NCI-H345 treated with DMSO at 0.1 percent for 48 hours (cell line): ENCODE results near the gene TBC1D17.

ENCODE experiments used
- DNase-seq: peaks from one replicate; lab custom pipeline; 2025; ENCODE audit not compliant: unreplicated experiment; lab: John Stamatoyannopoulos, UW

The TBC1D17 gene

GRCh38 chr19:49860336-49861102 is 17.0 kb upstream of the TBC1D17 start:
- DNase-seq: no peak

DNA sequence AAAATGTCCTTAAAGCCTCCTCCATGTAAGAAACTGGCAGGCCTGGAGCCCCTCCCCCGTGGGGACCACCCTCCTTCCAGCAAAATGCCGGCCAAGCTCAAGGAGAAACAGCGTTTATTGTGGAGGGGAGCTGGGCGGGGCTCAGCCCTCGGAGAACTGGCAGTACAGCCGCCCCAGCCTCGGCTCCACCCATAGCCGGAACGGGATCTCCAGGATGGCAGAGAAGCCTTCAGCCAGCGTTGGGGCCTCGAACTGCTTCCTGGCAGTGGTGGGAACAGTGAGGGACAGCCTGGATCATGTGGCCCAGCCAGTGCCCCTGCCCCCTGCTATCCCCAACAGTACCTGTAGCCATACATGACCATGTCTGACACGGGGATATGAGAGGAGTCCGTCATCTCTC is 16.4 kb upstream of the TBC1D17 start:
- DNase-seq: no peak

DNA sequence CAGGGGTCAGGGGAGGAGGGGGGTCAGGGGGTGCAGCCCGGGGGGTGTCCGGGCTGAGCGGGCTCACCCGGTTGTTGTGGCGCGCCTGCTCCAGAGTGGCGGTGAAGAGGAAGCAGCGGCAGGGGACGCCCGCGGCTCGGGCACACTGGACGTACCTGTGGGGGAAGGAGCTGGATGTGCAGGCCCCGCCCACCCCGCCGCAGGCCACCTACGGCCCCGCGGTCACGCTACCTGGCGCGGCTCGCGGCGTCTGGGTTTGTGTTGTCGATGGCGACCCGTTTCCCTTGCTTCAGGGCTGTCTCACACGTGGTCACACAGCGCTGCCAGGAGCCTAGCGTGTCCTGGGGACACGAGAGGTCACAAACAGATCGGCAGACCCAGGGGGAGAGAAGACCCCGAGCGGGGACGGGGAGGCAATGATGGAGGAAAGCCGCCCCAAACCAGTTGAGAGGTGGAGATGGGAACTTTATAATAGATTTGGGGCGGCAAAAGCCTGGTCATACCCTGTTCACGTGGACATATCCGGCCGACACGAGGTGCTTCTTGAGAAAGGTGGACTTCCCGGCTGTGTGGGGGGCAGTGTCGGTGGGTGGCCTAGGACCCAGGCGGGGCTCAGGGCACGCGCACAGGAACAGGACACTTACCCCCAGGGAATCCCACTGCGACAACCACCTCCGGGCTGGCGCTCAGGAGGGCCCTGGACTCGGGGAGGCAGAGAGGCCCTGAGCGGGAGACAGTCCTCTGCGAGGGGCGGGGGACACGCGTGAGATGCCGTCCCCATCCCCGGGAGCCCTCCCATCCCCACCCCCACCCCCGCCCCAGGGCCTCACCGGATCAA is 15.7 kb upstream of the TBC1D17 start:
- no peak for DNase-seq

GRCh38 chr19:49862391-49863253 is 14.9 kb upstream of the TBC1D17 start:
- no peak for DNase-seq

- DNase-seq: no peak
Measured at GRCh38 chr19:49863254-49863934, 14.1 kb upstream of the TBC1D17 start.

DNA sequence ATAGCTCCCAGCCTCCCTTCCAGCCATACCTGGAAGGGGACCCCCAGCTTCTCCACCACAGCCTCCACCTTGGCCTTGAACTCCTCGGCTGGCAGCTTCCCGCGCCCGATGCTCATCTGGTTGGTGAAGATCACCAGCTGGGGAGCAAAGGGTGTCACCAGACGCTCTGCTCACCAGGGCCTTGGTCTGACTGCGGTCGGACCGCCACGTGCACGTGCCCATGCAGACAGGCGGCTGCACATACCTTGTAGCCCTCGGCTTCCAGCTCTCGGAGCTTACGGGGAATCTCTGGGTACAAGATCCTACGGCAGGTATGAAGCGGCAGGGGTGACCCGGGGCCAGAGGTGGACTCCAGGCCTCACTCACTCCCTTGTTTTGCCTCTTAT is 13.6 kb upstream of the TBC1D17 start:
- DNase-seq: no peak

- no peak for DNase-seq
Measured at GRCh38 chr19:49864890-49865289, 12.6 kb upstream of the TBC1D17 start.

GRCh38 chr19:49866933-49867782 is 10.3 kb upstream of the TBC1D17 start, which contains the start of gene PNKP:
Gene PNKP (minus strand): TSS chr19:49867576. CDS start chr19:49867204, 372 bp downstream.
- peak; percentile 82 for DNase-seq

- no peak for DNase-seq
Measured at GRCh38 chr19:49869009-49869483, 8.5 kb upstream of the TBC1D17 start.

- peak; percentile 96 for DNase-seq
Measured at GRCh38 chr19:49869484-49870308, 7.8 kb upstream of the TBC1D17 start.

GRCh38 chr19:49870309-49870901 is 7.1 kb upstream of the TBC1D17 start:
- no peak for DNase-seq

DNA sequence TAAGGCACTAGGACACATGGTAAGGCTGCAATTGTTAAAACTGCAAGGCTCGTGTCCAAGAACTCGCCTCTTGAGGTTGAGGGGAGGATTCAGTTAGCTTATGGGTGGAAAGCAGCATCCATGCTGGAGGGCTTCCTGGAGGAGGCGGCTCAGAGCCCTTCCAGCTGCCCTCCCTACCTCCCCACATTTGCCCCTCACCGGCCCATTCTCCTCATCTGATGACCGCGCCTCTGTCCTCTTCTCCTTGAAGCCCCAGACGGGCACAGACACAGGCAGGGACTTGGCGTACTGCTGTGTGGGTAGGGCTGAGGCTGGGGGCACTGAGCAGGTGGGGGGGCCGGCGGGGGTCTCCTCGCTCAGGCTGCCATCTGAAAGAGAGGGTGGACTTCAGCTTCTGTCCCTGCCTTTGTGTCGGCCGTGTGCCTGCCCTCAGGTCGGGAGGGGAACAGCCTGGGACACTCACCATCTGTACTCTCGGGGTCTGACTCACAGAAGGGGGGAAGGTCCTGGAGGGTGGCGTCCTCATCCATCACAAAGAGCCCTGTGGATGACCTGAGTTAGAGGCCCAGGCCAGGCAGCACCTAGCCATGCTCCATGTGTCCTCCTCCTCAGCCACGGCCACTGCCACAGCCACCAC is 6.0 kb upstream of the TBC1D17 start:
- no peak for DNase-seq

- no peak for DNase-seq
Measured at GRCh38 chr19:49872245-49873128, 5.0 kb upstream of the TBC1D17 start.

DNA sequence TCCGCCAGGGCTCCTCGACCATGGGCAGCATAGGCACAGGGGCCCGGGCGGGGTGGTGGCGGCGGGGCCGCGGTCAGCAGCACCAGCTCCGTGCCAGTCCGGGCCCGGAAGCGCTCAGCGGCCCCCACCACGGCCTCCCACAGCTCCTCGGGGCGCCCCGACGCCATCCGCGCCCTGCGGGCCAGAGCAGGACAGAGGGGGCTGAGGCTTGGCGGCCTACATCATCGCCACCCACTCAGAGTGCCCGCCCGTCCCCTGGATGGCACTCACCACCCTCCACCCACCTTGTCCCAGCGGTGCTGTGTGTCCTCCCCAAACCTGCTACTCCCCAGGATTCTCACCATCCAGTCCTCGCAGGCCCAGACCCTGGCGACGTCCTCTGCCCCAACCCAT is 4.4 kb upstream of the TBC1D17 start:
- DNase-seq: no peak

DNA sequence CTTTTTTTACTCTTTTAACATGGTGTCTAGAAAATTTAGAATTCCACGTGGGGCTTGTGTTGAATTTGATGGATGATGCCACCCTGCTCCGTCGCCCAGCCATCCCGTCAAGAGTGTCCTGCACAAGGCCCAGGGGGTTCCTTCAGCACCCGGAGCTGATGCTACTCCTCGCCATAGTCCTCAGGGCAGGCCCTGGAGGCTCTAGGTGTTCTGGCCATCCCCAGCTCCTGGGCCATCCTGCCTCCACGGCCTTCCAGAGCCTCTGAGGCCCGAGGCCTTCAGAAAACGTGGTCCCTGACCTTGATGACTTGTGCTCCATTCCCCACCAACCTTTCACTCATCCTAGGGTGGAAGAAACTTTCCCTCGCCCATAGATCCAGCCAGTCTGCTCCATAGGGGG is 3.7 kb upstream of the TBC1D17 start:
- no peak for DNase-seq

- no peak for DNase-seq
Measured at GRCh38 chr19:49874503-49875157, 2.9 kb upstream of the TBC1D17 start.
